Endothelial cell of umbilical vein (primary cell): ENCODE measurements around the gene BSG. TPM values are rescaled to one million over a fixed set of nuclear protein-coding genes. Genes with fewer than 3 reads are reported as not detected.

Source experiments
- BruUV-seq: library from RNA; stranded (reverse); fragments of 400-500 nt; replicated peaks from 2 replicates; lab custom pipeline; 2021; lab: Mats Ljungman, UMichigan
- CTCF ChIA-PET: fragments of 300-600, 350-600 bp; sonication (Branson Sonifier 250); formaldehyde crosslinking; loops from one replicate; lab custom pipeline; 2021; ENCODE audit warnings: antibody characterized with exemption, inconsistent platforms; lab: Charles Lee
- POLR2A ChIA-PET: fragments of 300-600, 350-600 bp; sonication (Branson Sonifier 250); formaldehyde crosslinking; loops from one replicate; lab custom pipeline; 2021; ENCODE audit warnings: antibody characterized with exemption, inconsistent platforms; lab: Charles Lee
- DNase-seq: peaks from one replicate; pipeline ENCODE4 v3.0.0-alpha.2; 2011; ENCODE audit warnings: low read depth, low spot score
- FAIRE-seq: peaks from 2 replicates; lab custom pipeline; 2011; peaks lifted over from hg19 to GRCh38; lab: Jason Lieb, UNC
- H2AFZ ChIP-seq: 2 replicates; pipeline ENCODE4 v1.6.0; 2012; ENCODE audit warnings: low read depth, low read length, control low read depth, inconsistent platforms
- H3K27ac ChIP-seq: 2 replicates; pipeline ENCODE4 v1.5.1; 2011; ENCODE audit warnings: low read depth, mild to moderate bottlenecking, control low read depth, low read length, moderate library complexity; ENCODE audit not compliant: insufficient read depth
- H3K27me3 ChIP-seq, 2 experiments: 2 replicates each; pipeline versions ENCODE4 v1.6.0 to v1.6.1; 2011; ENCODE audit warnings: low read length in 2 of 2, mixed read lengths in 1 of 2; ENCODE audit not compliant: control insufficient read depth in 2 of 2, insufficient read depth in 2 of 2
- H3K36me3 ChIP-seq, 2 experiments: 2 replicates in 1 of 2; 3 replicates in 1 of 2; pipeline ENCODE4 v1.5.1; 2011; ENCODE audit warnings: low read length in 2 of 2, mild to moderate bottlenecking in 1 of 2, moderate library complexity in 1 of 2; ENCODE audit not compliant: control insufficient read depth in 2 of 2, insufficient read depth in 2 of 2; ENCODE audit errors: extremely low read depth in 1 of 2
- H3K4me1 ChIP-seq: 3 replicates; pipeline ENCODE4 v1.5.1; 2011; ENCODE audit warnings: mild to moderate bottlenecking, low read length; ENCODE audit not compliant: control insufficient read depth, insufficient read depth; ENCODE audit errors: extremely low read depth
- H3K4me2 ChIP-seq: 2 replicates; pipeline ENCODE4 v1.6.1; 2011; ENCODE audit warnings: low read length, control low read depth, mixed read lengths; ENCODE audit not compliant: insufficient read depth
- H3K4me3 ChIP-seq, 3 experiments: fragments of 200-600 bp in 1 of 3; sonication (generic), shearing (Covaris generic) in 1 of 3; replicated peaks in 1 of 3; 2 replicates each; pipeline ENCODE4 v1.5.1; 2011 to 2016; ENCODE audit warnings: control low read depth in 3 of 3, low read length in 3 of 3, mild to moderate bottlenecking in 2 of 3, inconsistent platforms in 1 of 3, low read depth in 1 of 3, moderate library complexity in 1 of 3; ENCODE audit not compliant: insufficient read depth in 1 of 3
- H3K79me2 ChIP-seq: 2 replicates; pipeline ENCODE4 v1.6.0; 2012; ENCODE audit warnings: low read length, inconsistent platforms; ENCODE audit not compliant: control insufficient read depth, insufficient read depth
- H3K9ac ChIP-seq: replicated peaks from 2 replicates; pipeline ENCODE3; 2011; ENCODE audit warnings: low read length, control low read depth; ENCODE audit not compliant: insufficient read depth; ENCODE audit errors: extremely low read depth
- H3K9me1 ChIP-seq: replicated peaks from 3 replicates; pipeline ENCODE4 v1.6.0; 2011; ENCODE audit warnings: mild to moderate bottlenecking, low read length; ENCODE audit not compliant: control insufficient read depth, insufficient read depth; ENCODE audit errors: extremely low read depth
- H3K9me3 ChIP-seq: replicated peaks from 2 replicates; pipeline ENCODE4 v1.5.1; 2012; ENCODE audit warnings: low read length, inconsistent platforms; ENCODE audit not compliant: control insufficient read depth, insufficient read depth
- H4K20me1 ChIP-seq: replicated peaks from 2 replicates; pipeline ENCODE3; 2011; ENCODE audit warnings: mild to moderate bottlenecking, low read length; ENCODE audit not compliant: control insufficient read depth, insufficient read depth; ENCODE audit errors: extremely low read depth
- CTCF ChIP-seq, 2 donors: IDR thresholded peaks; 1 replicate in 1 of 2; 2 replicates in 1 of 2; pipeline ENCODE4 v1.5.1; 2011; ENCODE audit warnings: low read length in 2 of 2, mild to moderate bottlenecking in 2 of 2, moderate library complexity in 2 of 2, control low read depth in 1 of 2, inconsistent platforms in 1 of 2, low read depth in 1 of 2; ENCODE audit not compliant: insufficient read depth in 1 of 2; ENCODE audit errors: extremely low read depth in 1 of 2
- EZH2 ChIP-seq: IDR thresholded peaks from 2 replicates; pipeline ENCODE4 v1.6.1; 2012; ENCODE audit warnings: borderline replicate concordance, low read depth, mild to moderate bottlenecking, moderate library complexity, low read length, inconsistent platforms; ENCODE audit not compliant: severe bottlenecking
- FOS ChIP-seq: IDR thresholded peaks from 2 replicates; pipeline ENCODE4 v1.6.1; 2011; ENCODE audit warnings: mild to moderate bottlenecking, low read length, moderate library complexity, borderline replicate concordance; ENCODE audit not compliant: insufficient read depth
- GATA2 ChIP-seq: IDR thresholded peaks from 2 replicates; pipeline ENCODE4 v1.7.0; 2011; ENCODE audit warnings: low read depth, mild to moderate bottlenecking, moderate library complexity, mixed read lengths, low read length; ENCODE audit not compliant: insufficient read length, insufficient read depth
- MAX ChIP-seq: IDR thresholded peaks from 2 replicates; pipeline ENCODE4 v1.6.1; 2011; ENCODE audit not compliant: insufficient read depth, insufficient read length
- MYC ChIP-seq: IDR thresholded peaks from one replicate; pipeline ENCODE4 v1.6.1; 2011; ENCODE audit warnings: mild to moderate bottlenecking, low read depth, low read length
- POLR2A ChIP-seq: IDR thresholded peaks from 2 replicates; pipeline ENCODE4 v1.6.1; 2012; ENCODE audit warnings: low read depth, mild to moderate bottlenecking, control low read depth, low read length
- POLR2AphosphoS5 ChIP-seq: IDR thresholded peaks from 2 replicates; pipeline ENCODE4 v1.6.1; 2012; ENCODE audit warnings: low read depth, mild to moderate bottlenecking, control low read depth, low read length, moderate library complexity; ENCODE audit not compliant: insufficient read depth
- dilution Hi-C: fragments of 300-500 bp; cut with MboI; formaldehyde crosslinking; loops from one replicate; pipeline ENCODE4 v1.15.0; 2019; ENCODE audit warnings: low sequenced_read_pairs; ENCODE audit not compliant: extremely low pct_ligation_motif_present
- intact Hi-C: fragments of 100-400 bp; cut with micrococcal nuclease; formaldehyde crosslinking; loops from one replicate; pipeline ENCODE4 v1.10.0; 2022
- polyA plus RNA-seq, 4 experiments: library from polyadenylated mRNA; depleted of rRNA in 3 of 4; stranded (reverse) in 3 of 4; unstranded in 1 of 4; fragments of >200 nt; gene quantifications; 2 replicates each; pipeline versions ENCODE4 v1.2.1 to v1.2.3, GENCODE V29; 2011 to 2012; ENCODE audit warnings: missing spikeins in 1 of 4
- total RNA-seq: library from RNA; stranded (reverse); gene quantifications from 2 replicates; pipeline ENCODE4 v1.2.3, GENCODE V29; 2021

The BSG gene
- total and polyA plus RNA-seq, 2 donors (not counting 3 experiments of a cell fraction or from before 2014, with no cell fraction given) = 485 to 661 TPM

- no TSS peak for BruUV-seq
- H3K9ac ChIP-seq = no peak overlapping the region
- CTCF ChIA-PET = interaction anchor here (0.6 to 1.0 kb wide), 2 partner anchors 15 to 35 kb away, joined by 3 to 6 read pairs; no protein-coding TSS in a partner anchor
- H3K27ac ChIP-seq = no peak overlapping the region
- intact Hi-C loops (no loop called here), dilution Hi-C loops (no loop called here)
- TF ChIP-seq POLR2A = no peak
- H4K20me1 ChIP-seq = no peaks in the 10 kb centered on the region
- H3K4me3 ChIP-seq = no peak overlapping the region
- H3K9me1 ChIP-seq = no peaks in the 10 kb centered on the region
- H2AFZ ChIP-seq = no peak overlapping the region
- no peak overlapping the region for H3K4me2 ChIP-seq
- no peak for DNase-seq
- H3K36me3 ChIP-seq = no peaks in the 10 kb centered on the region
- FAIRE-seq = no peak
- no peaks in the 10 kb centered on the region for H3K9me3 ChIP-seq
- H3K27me3 ChIP-seq = peaks cover 0 to 1% of the 10 kb centered on the region in 2 experiments
- no peaks in the 10 kb centered on the region for H3K79me2 ChIP-seq
- POLR2A ChIA-PET = no interaction called here
- H3K4me1 ChIP-seq = peaks cover 3% of the 10 kb centered on the region
These were observed 46.5 kb upstream of the BSG start for GRCh38 chr19:525857-526419.

DNA sequence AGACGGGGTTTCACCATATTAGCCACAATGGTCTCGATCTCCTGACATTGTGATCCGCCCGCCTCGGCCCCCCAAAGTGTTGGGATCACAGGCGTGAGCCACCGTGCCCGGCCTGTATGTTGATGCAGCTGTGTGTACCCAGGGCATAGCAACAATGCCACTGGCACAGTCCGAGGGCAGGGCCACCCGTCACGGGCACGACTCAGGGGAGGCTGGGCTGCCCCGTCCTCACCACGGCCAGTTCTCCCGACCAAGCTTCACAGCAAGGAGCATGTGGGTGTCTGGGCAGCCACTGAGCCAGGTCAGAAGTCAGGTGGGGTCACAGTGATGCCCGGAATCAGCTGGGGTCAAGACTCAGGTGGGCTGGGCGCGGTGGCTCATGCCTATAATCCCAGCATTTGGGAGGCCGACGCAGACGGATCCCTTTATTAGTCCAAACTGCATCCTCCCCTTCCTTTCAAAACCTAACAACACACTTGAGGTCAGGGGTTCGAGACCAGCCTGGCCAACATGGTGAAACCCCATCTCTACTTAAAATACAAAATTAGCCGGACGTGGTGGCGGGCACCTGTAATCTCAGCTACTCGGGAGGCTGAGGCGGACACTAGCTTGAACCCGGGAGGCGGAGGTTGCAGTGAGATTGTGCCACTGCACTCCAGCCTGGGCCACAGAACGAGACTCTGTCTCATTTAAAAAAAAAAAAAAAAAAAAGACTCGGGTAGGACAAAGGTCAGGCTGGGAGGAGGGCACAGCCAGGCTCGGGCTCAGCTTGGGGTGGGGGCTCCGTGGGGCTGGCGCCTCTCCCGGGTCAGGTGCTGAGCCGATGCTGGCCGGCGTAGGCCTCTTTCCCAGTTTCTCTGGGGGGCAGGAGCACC, 42.0 kb upstream of the BSG start:
- no peaks in the 10 kb centered on the region for H3K9me1 ChIP-seq
- H3K27ac ChIP-seq = no peak overlapping the region
- H3K4me3 ChIP-seq = peak overlapping the region; percentile 57 to 88 (median 64)
- intact Hi-C loops = loop anchor here (1.0 to 2.0 kb wide), 2 partner anchors 20 to 103 kb away; partner anchors contain the start of gene POLRMT
- peaks cover 0 to 1% of the 10 kb centered on the region in 2 experiments for H3K27me3 ChIP-seq
- peak overlapping the region; percentile 61 for H3K9ac ChIP-seq
- H3K9me3 ChIP-seq = no peaks in the 10 kb centered on the region
- peaks cover 0 to 3% of the 10 kb centered on the region in 2 experiments for H3K36me3 ChIP-seq
- H3K4me1 ChIP-seq = peaks cover 17% of the 10 kb centered on the region
- TF ChIP-seq MAX (no peak), FOS (no peak), MYC (no peak), GATA2 (no peak), POLR2AphosphoS5 (no peak), EZH2 (no peak), CTCF (IDR thresholded peaks at IDR 0.05; ENCODE audit: extremely low read depth in 1 of 2, insufficient read depth in 1 of 2, low read depth in 1 of 2, low read length in 2 of 2) (no peak), POLR2A (no peak)
- CTCF ChIA-PET = interaction anchor here (1.2 to 3.4 kb wide), 3 partner anchors 19 to 38 kb away, joined by 4 to 36 read pairs (median 4); no protein-coding TSS in a partner anchor
- peak overlapping the region; percentile 98 for H2AFZ ChIP-seq
- POLR2A ChIA-PET = interaction anchor here (0.6 to 0.8 kb wide), 2 partner anchors 102 to 146 kb away, joined by 3 read pairs; no protein-coding TSS in a partner anchor
- dilution Hi-C loops = no loop called here
- H3K79me2 ChIP-seq = peaks cover 36% of the 10 kb centered on the region
- BruUV-seq = TSS peak; percentile 31
- peak overlapping the region; percentile 77 for H3K4me2 ChIP-seq
- no peaks in the 10 kb centered on the region for H4K20me1 ChIP-seq
- peak; percentile 43 for FAIRE-seq
- no peak for DNase-seq
